GM12874 (cell line): ENCODE measurements around the gene MINDY4.

ENCODE experiments used
- TF ChIP-seq, protein P1 (sequence below): IDR thresholded peaks from 2 replicates; pipeline ENCODE4 v1.5.1; 2011; ENCODE audit warnings: low read depth, mild to moderate bottlenecking, control low read depth, low read length, moderate library complexity; ENCODE audit not compliant: insufficient read depth

The MINDY4 gene

DNA sequence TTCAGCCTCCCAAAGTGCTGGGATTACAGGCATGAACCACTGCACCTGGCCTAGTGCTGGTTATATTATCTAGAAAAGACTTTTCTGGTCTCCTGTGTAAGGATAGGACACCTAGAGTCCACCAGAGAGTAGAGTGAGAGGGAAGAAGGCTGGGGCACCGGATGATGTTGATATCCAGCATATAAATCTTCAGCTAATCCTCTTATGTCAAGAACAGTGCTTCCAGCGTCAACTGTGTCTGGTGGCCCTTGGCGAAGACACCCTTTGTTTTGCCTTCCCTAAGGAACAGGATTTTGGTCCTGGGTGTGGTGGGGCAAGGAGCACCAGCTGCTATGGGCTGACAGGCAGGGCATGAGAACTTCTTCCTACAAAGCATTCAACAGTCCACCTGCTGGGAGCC is 35.6 kb upstream of the MINDY4 start:
- TF ChIP-seq, protein P1, sequence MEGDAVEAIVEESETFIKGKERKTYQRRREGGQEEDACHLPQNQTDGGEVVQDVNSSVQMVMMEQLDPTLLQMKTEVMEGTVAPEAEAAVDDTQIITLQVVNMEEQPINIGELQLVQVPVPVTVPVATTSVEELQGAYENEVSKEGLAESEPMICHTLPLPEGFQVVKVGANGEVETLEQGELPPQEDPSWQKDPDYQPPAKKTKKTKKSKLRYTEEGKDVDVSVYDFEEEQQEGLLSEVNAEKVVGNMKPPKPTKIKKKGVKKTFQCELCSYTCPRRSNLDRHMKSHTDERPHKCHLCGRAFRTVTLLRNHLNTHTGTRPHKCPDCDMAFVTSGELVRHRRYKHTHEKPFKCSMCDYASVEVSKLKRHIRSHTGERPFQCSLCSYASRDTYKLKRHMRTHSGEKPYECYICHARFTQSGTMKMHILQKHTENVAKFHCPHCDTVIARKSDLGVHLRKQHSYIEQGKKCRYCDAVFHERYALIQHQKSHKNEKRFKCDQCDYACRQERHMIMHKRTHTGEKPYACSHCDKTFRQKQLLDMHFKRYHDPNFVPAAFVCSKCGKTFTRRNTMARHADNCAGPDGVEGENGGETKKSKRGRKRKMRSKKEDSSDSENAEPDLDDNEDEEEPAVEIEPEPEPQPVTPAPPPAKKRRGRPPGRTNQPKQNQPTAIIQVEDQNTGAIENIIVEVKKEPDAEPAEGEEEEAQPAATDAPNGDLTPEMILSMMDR: no peak

DNA sequence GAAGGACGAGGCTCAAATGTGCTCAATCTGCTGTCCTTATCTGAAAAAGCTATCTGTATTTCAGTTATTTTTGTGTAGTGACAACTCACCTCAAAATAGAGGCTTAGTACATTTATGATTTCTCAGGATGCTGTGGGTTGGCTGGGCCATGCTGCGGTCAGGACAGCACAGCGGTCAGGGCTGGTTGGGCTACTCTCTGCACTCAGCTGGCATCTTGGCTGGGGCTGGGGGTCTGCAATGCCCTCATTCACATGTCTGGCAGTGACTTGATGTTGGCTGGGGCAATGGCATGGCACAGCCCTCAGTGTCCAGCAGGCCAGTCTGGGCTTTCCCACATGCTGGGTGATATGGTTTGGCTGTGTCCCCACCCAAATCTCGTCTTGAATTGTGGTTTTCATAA is 34.9 kb upstream of the MINDY4 start:
- TF ChIP-seq, protein P1: no peak

DNA sequence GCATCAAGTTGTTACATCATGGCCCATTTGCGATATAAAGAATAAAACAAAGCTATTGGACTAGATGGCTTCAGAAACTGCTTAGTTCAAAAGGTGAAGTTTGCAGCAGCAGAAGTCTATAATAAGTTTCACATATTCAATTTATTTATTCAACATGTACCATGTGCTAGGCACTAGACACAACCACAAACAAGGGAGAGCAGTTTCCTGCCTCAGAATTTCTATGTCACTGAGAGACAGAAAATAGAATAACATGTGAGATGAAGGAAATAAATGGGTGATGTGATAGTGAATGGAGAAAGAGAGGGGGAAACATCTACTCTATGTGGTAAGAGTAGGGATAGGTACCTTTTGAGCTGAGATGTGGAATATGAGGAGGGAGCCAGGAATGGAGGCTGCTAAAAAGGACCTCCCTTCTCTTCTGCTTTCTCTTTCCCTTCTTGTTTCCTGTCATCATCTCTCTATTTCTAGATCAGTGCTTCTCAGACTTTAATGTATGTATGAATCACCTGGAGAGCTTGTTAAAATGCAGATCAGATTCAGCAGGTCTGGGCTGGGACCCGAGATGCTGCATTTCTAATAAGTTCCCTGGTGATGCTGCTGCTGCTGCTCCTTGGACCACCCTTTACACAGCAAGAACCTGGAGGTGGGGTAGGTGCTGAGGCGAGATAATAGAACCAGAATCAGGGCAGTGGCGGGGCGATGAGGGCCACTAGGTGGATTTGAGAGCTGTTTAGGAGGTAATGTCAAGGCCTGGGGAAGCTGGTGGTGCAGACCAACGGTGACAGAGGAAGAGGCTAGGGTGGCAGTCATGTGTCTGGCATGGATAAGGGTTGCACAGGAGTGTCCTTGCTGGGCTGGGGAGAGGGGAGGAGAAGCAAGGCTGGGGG is 32.9 kb upstream of the MINDY4 start:
- TF ChIP-seq, protein P1: no peak

DNA sequence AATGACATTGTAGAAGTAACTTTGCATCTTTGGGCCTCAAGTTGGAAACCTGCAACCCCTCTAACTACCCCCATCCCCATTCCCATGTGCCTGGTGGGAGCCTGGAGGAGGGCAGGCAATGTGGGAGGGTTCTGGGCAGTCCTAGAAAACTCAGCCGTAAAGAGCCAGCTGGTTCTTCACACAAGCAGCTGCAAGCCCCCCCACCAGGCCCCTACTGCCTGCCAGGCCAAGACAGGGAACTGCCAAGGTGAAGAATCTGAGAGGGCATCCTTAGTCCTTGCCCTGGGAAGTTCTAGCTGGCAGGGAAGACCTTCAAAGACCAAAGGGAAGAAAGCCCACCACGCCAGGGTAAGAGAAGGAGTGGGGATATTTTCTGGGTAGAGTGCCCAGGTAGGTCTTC is 31.5 kb upstream of the MINDY4 start:
- TF ChIP-seq, protein P1: no peak

DNA sequence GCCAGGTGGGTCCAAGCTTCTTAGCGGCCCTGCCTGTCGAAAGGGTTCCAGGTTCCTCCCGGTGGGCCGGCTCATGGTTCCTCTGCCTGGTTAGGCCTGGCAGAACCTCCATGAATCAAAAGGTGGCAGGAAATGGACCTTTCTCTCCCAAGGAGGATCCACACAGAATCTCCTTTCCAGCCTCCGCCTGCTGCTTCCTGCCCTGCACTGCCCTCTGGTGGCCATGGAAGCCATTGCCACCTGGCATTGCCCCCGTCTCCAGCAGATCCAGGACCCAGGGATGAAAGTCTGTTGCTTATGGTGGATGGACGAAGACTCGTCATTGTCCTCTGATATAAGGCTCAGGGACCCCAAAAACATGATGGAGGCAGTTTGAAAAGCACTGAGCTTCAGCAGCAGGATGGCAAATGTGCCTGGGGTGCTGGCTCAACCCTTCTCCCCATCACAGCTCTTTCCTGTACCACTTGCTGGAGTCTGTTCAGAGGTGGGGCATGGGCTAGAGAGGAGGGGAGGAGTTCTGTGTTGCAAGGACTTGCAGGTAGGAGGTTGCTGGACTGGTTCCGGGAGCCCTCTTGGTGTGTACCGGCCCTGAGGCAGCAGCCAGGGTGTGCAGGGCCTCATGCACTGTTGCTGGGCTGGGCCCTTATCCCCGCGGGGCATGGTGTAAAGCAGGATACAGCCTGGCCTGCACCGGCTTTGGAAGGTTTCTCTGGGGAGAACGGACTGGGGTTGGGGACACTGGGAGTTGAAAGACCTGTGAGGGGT is 30.6 kb upstream of the MINDY4 start:
- TF ChIP-seq, protein P1: peak; percentile 97

DNA sequence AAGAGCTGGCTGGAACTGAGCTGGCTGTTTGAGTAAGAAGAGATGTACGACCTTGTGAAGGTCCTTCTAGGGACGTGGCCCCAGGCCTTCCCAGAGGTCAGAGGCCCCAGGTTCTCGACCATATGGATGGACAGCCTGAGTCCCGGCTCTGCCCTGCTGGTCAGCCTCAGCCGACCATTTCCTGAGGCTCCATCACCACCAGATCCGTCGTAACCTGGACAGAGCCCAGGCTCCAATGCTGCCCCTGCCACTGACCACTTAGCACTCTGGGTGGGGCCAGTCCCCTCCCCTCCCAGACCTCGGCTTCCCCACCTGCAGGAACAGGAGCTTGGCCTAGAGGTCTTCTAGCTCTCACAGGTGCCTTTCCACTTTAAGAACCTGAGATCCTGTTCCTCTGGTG is 29.9 kb upstream of the MINDY4 start:
- TF ChIP-seq, protein P1: no peak

DNA sequence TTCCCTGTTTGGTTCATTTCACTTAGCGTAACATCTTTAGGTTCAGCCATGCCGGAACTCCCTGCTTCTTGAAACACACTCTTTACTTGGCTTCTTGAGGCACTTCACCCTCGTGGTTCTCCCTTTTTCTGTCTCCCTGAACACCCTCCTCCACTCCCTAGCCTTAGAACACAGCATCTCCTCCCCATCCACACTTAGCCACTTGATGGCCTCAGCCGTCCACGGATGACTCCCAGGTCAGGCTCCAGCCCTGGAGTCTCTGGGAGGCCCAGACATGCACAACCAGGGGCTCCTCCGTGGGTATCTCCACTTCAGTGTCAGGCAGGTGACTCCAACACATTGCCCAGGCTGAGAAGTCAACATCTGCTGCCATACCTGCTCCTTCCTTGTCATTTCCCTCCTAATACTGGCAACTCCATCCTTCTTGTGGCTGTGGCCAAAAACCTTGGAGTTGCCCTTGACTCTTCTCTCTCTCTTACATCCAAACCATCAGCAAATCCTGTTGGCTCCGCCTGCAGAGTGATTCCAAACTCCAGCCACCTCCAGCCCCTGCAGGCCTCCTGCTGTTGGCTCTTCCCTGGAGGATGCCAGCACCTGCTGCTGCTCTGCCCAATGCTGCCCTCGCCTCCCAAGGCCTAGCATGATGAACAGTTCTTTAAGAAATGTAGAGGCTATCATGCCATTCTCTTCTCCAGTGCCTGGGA is 27.7 kb upstream of the MINDY4 start:
- TF ChIP-seq, protein P1: peak; percentile 30; the same call in 1 of the 2 replicates
